22Rv1 (cell line): Measurements from ENCODE around the gene CAMK2D.

Source experiments
- CTCF ChIP-seq: fragments of 450-650 bp; IDR thresholded peaks from 2 replicates; pipeline ENCODE4 v1.5.1; 2017; ENCODE audit warnings: mild to moderate bottlenecking
- ZFX ChIP-seq: fragments of 450-650 bp; IDR thresholded peaks from 2 replicates; pipeline ENCODE4 v1.6.1; 2017; ENCODE audit warnings: antibody characterized with exemption, borderline replicate concordance

GRCh38 chr4:113446019-113446418 lies 315.5 kb downstream of the CAMK2D start:
- TF ChIP-seq CTCF (no peak), ZFX (no peak)
